HEK293T (cell line): ENCODE measurements around the gene ZNF491.

Source experiments
- BHLHE40 ChIP-seq: fragments of 450-650 bp; IDR thresholded peaks from 2 replicates; pipeline ENCODE4 v1.6.1; 2016; ENCODE audit warnings: mild to moderate bottlenecking, moderate library complexity, borderline replicate concordance
- FOXA1 ChIP-seq: fragments of 450-650 bp; IDR thresholded peaks from 2 replicates; pipeline ENCODE4 v1.6.1; 2016; ENCODE audit warnings: mild to moderate bottlenecking
- NFRKB ChIP-seq: fragments of 450-650 bp; IDR thresholded peaks from 2 replicates; pipeline ENCODE4 v1.6.1; 2016; ENCODE audit warnings: mild to moderate bottlenecking, moderate library complexity

DNA sequence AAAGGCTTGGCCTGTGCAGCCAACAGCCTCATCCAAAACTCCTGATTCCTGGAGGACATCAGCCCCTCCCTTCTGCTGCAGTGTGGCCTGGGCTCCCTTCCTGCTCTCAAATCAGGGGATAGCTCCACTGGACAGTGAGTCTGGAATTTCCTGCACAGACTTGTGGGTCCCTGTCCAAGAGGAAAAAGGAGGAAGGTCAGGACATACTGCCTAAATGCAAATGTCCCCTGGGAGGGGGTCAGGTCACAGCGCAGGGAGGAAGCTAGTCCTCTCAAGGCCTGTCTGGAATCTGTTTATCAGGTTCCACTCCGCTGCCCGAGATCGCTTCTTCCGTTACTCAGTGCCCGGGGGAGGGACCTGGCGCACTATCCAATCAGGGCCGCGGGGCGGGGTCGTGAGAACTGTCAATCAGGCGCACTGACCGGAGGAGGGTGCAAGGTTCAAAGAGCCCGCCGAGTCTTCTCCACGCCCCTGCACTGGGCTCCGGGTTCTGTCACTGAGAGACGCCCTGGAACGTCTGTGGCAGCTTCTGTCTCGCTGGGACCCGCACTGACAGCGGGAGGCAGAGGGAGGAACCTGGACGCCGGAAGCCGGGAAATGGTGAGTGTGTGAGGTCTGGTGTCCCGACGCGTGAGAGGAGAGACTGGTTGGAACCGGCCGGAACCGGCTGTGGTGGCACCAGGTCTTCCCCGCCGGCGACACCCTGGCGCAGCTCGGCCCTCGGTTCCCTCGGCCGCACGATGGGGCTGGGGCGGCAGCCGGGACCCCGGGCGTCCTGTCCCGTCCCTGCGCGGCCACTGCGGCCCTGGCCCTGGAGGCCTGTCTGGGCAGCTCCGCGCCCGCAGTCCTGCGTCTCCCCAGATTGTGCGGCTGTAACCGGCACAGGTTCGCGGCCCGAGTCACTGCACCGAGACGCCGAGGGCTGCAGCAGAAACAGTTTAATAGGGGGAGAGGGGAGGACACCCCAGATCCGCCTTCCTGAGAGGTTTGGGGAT is 31.4 kb upstream of the ZNF491 start, which contains the start of gene ZNF441:
- no peak for TF ChIP-seq BHLHE40
- TF ChIP-seq NFRKB = no peak
- no peak for TF ChIP-seq FOXA1
